HepG2 (cell line): ENCODE measurements around the gene ENHO. TPM values are rescaled to one million over a fixed set of nuclear protein-coding genes. Genes with fewer than 3 reads are reported as not detected.

Source experiments
- ATAC-seq: fragments of 200-7000 bp; cut with Tn5 transposase; 3 replicates; pipeline ENCODE4 v1.9.1; 2020; ENCODE audit warnings: mild to moderate bottlenecking, moderate library complexity
- BruUV-seq: library from RNA; stranded (reverse); fragments of 400-500 nt; replicated peaks from 2 replicates; lab custom pipeline; 2021; lab: Mats Ljungman, UMichigan
- CTCF ChIA-PET: fragments of 300-600 bp; formaldehyde crosslinking; extraction: SDS; loops from one replicate; lab custom pipeline; 2021; ENCODE audit warnings: low total read pairs, inconsistent platforms, low intra/inter-chr PET ratio; lab: Yijun Ruan, JAX
- POLR2A ChIA-PET: fragments of 350-600 bp; sonication (Branson Sonifier 250); formaldehyde crosslinking; loops from one replicate; lab custom pipeline; 2020; ENCODE audit warnings: antibody characterized with exemption, inconsistent platforms; lab: Yijun Ruan, JAX
- DNase-seq: peaks from one replicate; pipeline ENCODE4 v3.0.0-alpha.2; 2015; ENCODE audit warnings: low spot score
- FAIRE-seq: peaks from 3 replicates; lab custom pipeline; 2011; peaks lifted over from hg19 to GRCh38; lab: Jason Lieb, UNC
- H2AFZ ChIP-seq: one replicate; pipeline ENCODE4 v1.6.1; 2011; ENCODE audit warnings: low read length, inconsistent platforms
- H3K27ac ChIP-seq: fragments of 300-600 bp; 3 replicates; pipeline ENCODE4 v1.8.0; 2011; ENCODE audit warnings: mixed run types, mild to moderate bottlenecking, mixed read lengths, low read length, inconsistent platforms; ENCODE audit not compliant: insufficient read depth; ENCODE audit errors: extremely low read length
- H3K27me3 ChIP-seq, 2 experiments: fragments of 200-600 bp in 1 of 2; 2 replicates in 1 of 2; 3 replicates in 1 of 2; pipeline versions ENCODE4 v1.6.0 to v1.8.0; 2011; ENCODE audit warnings: low read length in 2 of 2, mild to moderate bottlenecking in 2 of 2, moderate library complexity in 2 of 2, inconsistent platforms in 1 of 2; ENCODE audit not compliant: insufficient read depth in 2 of 2, control insufficient read depth in 1 of 2
- H3K36me3 ChIP-seq, 2 experiments: fragments of 200-600 bp in 1 of 2; replicated peaks in 1 of 2; 2 replicates in 1 of 2; 3 replicates in 1 of 2; pipeline versions ENCODE4 v1.5.1 to v1.8.0; 2011; ENCODE audit warnings: low read length in 2 of 2, inconsistent platforms in 1 of 2; ENCODE audit not compliant: insufficient read depth in 2 of 2, control insufficient read depth in 1 of 2
- H3K4me1 ChIP-seq: 2 replicates; pipeline ENCODE4 v1.5.1; 2012; ENCODE audit warnings: low read length, inconsistent platforms; ENCODE audit not compliant: insufficient read depth
- H3K4me2 ChIP-seq: 2 replicates; pipeline ENCODE4 v1.6.0; 2011; ENCODE audit warnings: low read depth, low read length, inconsistent platforms
- H3K4me3 ChIP-seq, 3 experiments: fragments of 200-600 bp in 1 of 3; sonication (generic), shearing (Covaris generic) in 1 of 3; replicated peaks in 1 of 3; 2 replicates each; pipeline ENCODE4 v1.5.1; 2011 to 2016; ENCODE audit warnings: low read length in 3 of 3, inconsistent platforms in 2 of 3, low read depth in 2 of 3, mild to moderate bottlenecking in 2 of 3, control low read depth in 1 of 3, mixed read lengths in 1 of 3; ENCODE audit not compliant: insufficient read depth in 1 of 3
- H3K79me2 ChIP-seq: one replicate; pipeline ENCODE4 v1.6.1; 2011; ENCODE audit warnings: low read length, inconsistent platforms; ENCODE audit not compliant: insufficient read depth
- H3K9ac ChIP-seq: 2 replicates; pipeline ENCODE4 v1.6.0; 2011; ENCODE audit warnings: mild to moderate bottlenecking, low read depth, low read length, inconsistent platforms; ENCODE audit not compliant: insufficient read depth
- H3K9me3 ChIP-seq: 2 replicates; pipeline ENCODE4 v1.5.1; 2012; ENCODE audit warnings: mild to moderate bottlenecking, low read length
- H4K20me1 ChIP-seq: 2 replicates; pipeline ENCODE4 v1.6.0; 2011; ENCODE audit warnings: inconsistent platforms, mild to moderate bottlenecking, low read length, moderate library complexity; ENCODE audit not compliant: insufficient read depth
- KLF16 ChIP-seq, 2 experiments: sonication (generic) in 1 of 2; formaldehyde crosslinking in 1 of 2; IDR thresholded peaks; 2 replicates each; pipeline versions ENCODE4 v1.6.1 to v1.8.0; 2016 to 2023; ENCODE audit warnings: missing genetic modification reagents in 2 of 2, missing compliant biosample characterization in 1 of 2
- RAD21 ChIP-seq: fragments of 450-650 bp; formaldehyde crosslinking; IDR thresholded peaks from 2 replicates; pipeline ENCODE4 v1.5.0; 2020; ENCODE audit warnings: mild to moderate bottlenecking
- SSRP1 ChIP-seq: IDR thresholded peaks from 2 replicates; pipeline ENCODE4 v1.6.1; 2016; ENCODE audit warnings: control low read depth
- ZNF30 ChIP-seq: sonication (generic); formaldehyde crosslinking; IDR thresholded peaks from 2 replicates; pipeline ENCODE4 v1.5.0; 2020; ENCODE audit warnings: mild to moderate bottlenecking, missing genetic modification reagents
- WGBS: methylation state at CpG from one replicate; pipeline ENCODE4 v1.1.6; 2017; ENCODE audit warnings: low lambda C conversion rate; 5-methylcytosine and 5-hydroxymethylcytosine counted together
- in situ Hi-C: cut with HindIII; loops from 2 replicates; pipeline ENCODE4 v1.10.0; 2017; ENCODE audit warnings: low pct_unique_long_range_greater_than_20kb; ENCODE audit not compliant: extremely low pct_ligation_motif_present
- intact Hi-C: fragments of 100-400 bp; cut with micrococcal nuclease; formaldehyde crosslinking; loops from one replicate; pipeline ENCODE4 v1.10.0; 2022; ENCODE audit not compliant: unreplicated experiment
- polyA plus RNA-seq, 8 experiments: library from polyadenylated mRNA; depleted of rRNA in 3 of 8; stranded (reverse) in 7 of 8; unstranded in 1 of 8; fragments of >200 nt; fragmentation: Illumina TruSeq in 4 of 8; extraction: Trizol in 4 of 8; gene quantifications; 2 replicates each; pipeline versions ENCODE4 v1.2.1 to v1.2.3, GENCODE V29; 2011 to 2016; ENCODE audit warnings: low read depth in 4 of 8, missing spikeins in 1 of 8, mixed read lengths in 1 of 8; ENCODE audit not compliant: insufficient read depth in 1 of 8
- total RNA-seq, 5 experiments: library from RNA; depleted of rRNA; stranded (reverse); fragments of >200 nt; fragmentation: Illumina TruSeq; extraction: Trizol; gene quantifications; 2 replicates each; pipeline ENCODE4 v1.2.3, GENCODE V29; 2016; ENCODE audit warnings: low read depth in 1 of 5
- TF ChIP-seq, protein P1 (sequence below): sonication (generic); IDR thresholded peaks from 2 replicates; pipeline ENCODE4 v1.6.1; 2016; ENCODE audit warnings: low read depth, borderline replicate concordance
- TF ChIP-seq, protein P2 (sequence below): sonication (generic); formaldehyde crosslinking; IDR thresholded peaks from 2 replicates; pipeline ENCODE4 v1.5.1; 2020; ENCODE audit warnings: mild to moderate bottlenecking, missing genetic modification reagents

The ENHO gene
- total and polyA plus RNA-seq, 2 of the 13 experiments (the other 11 are each of a cell fraction or from before 2014, with no cell fraction given) = 0.08 to 0.60 TPM

DNA sequence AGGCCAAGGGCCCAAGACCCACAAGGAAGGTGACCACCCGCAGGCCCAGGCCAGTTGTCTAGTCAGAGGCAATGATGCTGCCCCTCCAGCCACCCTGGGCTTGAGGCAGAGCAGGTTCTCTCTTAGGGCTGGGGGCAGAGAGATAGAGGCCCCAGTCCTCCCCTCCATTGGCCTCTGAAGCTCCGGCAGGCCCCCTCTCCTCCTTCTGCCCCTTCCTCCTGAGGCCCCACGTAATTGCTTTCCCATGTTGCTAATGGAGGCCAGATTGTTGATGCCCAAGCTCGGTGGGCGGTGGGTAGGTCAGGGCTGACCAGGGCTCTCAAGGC, 26.6 kb upstream of the ENHO start:
- CTCF ChIA-PET = interaction anchor here (3.9 kb wide), 1 partner anchor 42 kb away, joined by 42 read pairs; no protein-coding TSS in a partner anchor

More for the DNA sequence above, 26.6 kb upstream of the ENHO start:
- peaks cover 7% of the 10 kb centered on the region; the same call in 1 of the 2 replicates for H4K20me1 ChIP-seq
- peaks cover 4% of the 10 kb centered on the region for H3K4me1 ChIP-seq
- no peaks in the 10 kb centered on the region for H3K9me3 ChIP-seq
- peaks cover 8 to 39% of the 10 kb centered on the region in 2 experiments; a peak in 4 of 5 replicates for H3K27me3 ChIP-seq
- intact Hi-C loops = loop anchor here (5.0 kb wide), 1 partner anchor 47 kb away; no protein-coding TSS in a partner anchor
- H3K27ac ChIP-seq = no peak overlapping the region
- FAIRE-seq = no peak
- POLR2A ChIA-PET = no interaction called here
- no peak overlapping the region for H3K9ac ChIP-seq
- no peak for DNase-seq
- ATAC-seq = no peak
- WGBS = 0% methylated on average over 1 of the region's 5 CpGs
- no peak overlapping the region for H3K4me3 ChIP-seq
- TF ChIP-seq KLF16 (CRISPR knock-in tag; IDR thresholded peaks at IDR 0.05) (no peak), ZNF30 (CRISPR knock-in tag) (no peak), RAD21 (CRISPR knock-in tag) (no peak), SSRP1 (no peak)
- TF ChIP-seq, protein P1, sequence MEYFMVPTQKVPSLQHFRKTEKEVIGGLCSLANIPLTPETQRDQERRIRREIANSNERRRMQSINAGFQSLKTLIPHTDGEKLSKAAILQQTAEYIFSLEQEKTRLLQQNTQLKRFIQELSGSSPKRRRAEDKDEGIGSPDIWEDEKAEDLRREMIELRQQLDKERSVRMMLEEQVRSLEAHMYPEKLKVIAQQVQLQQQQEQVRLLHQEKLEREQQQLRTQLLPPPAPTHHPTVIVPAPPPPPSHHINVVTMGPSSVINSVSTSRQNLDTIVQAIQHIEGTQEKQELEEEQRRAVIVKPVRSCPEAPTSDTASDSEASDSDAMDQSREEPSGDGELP = no peak
- TF ChIP-seq, protein P2, sequence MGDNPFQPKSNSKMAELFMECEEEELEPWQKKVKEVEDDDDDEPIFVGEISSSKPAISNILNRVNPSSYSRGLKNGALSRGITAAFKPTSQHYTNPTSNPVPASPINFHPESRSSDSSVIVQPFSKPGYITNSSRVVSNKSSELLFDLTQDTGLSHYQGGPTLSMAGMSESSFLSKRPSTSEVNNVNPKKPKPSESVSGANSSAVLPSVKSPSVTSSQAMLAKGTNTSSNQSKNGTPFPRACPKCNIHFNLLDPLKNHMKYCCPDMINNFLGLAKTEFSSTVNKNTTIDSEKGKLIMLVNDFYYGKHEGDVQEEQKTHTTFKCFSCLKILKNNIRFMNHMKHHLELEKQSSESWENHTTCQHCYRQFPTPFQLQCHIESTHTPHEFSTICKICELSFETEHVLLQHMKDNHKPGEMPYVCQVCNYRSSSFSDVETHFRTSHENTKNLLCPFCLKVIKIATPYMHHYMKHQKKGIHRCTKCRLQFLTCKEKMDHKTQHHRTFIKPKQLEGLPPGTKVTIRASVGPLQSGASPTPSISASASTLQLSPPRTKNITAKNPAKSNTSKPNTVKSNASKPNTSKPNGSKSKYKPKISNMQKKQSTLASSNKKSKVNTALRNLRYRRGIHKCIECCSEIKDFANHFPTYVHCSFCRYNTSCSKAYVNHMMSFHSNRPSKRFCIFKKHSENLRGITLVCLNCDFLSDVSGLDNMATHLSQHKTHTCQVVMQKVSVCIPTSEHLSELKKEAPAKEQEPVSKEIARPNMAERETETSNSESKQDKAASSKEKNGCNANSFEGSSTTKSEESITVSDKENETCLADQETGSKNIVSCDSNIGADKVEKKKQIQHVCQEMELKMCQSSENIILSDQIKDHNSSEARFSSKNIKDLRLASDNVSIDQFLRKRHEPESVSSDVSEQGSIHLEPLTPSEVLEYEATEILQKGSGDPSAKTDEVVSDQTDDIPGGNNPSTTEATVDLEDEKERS (CRISPR knock-in tag) = no peak
- H2AFZ ChIP-seq = no peak overlapping the region
- no peaks in the 10 kb centered on the region for H3K36me3 ChIP-seq
- no peak overlapping the region for H3K4me2 ChIP-seq
- BruUV-seq = no TSS peak
- in situ Hi-C loops = no loop called here
- no peaks in the 10 kb centered on the region for H3K79me2 ChIP-seq
